Measurements from ENCODE around the gene MCC. TPM values are rescaled to one million over a fixed set of nuclear protein-coding genes. Genes with fewer than 3 reads are reported as not detected.
"Not testable (repeated sequence)": the region's sequence is repeated elsewhere in the genome, so short reads cannot be mapped to it uniquely, and the experiment has no call there.

The MCC gene
- polyA plus RNA-seq, 4 donors: 0.45 to 3.5 (median 1.6) TPM

DNA sequence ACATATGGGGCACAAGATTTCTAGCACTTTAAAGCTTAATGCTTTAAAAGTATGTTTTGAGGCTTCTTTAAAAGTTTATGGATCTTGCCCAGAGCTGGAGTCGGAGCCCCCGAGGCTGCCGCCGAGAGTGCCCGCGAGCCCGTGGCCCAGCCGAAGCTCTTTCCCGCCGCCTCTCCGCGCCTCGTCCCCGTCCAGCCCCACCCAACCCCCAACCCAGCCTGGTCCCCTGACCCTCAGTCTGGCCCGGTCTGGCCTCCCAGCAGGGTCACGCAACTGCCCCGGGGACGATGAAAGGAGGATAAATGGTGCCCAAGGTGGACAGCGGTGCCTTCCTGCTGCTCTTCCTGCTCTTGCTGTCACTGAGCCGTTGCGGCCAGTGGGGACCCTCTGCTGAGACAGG is 55.2 kb downstream of the MCC start:
- 92 to 95% (median 94%) methylated on average over 21 of the region's 21 CpGs for WGBS, 3 donors
- no peak for DNase-seq
- Histone ChIP-seq H3K4me3 (ENCODE audit: low read depth in 1 of 3, low read length in 3 of 3) (no peak overlapping the region), H3K36me3 (ENCODE audit: control insufficient read depth in 3 of 3, insufficient read depth in 2 of 3, low read depth in 1 of 3, low read length in 3 of 3) (no peaks in the 10 kb centered on the region), H3K9me3 (ENCODE audit: control insufficient read depth in 2 of 2, insufficient read depth in 1 of 2, low read depth in 1 of 2, low read length in 1 of 2) (no peaks in the 10 kb centered on the region), H3K4me1 (ENCODE audit: control insufficient read depth in 3 of 3, insufficient read depth in 2 of 3, low read depth in 1 of 3, low read length in 2 of 3) (no peaks in the 10 kb centered on the region), H3K27ac (ENCODE audit: low read depth in 1 of 3, low read length in 2 of 3) (no peak overlapping the region), H3K27me3 (ENCODE audit: control insufficient read depth in 3 of 3, insufficient read depth in 3 of 3, low read length in 3 of 3) (no peaks in the 10 kb centered on the region)
- no peak for FAIRE-seq

DNA sequence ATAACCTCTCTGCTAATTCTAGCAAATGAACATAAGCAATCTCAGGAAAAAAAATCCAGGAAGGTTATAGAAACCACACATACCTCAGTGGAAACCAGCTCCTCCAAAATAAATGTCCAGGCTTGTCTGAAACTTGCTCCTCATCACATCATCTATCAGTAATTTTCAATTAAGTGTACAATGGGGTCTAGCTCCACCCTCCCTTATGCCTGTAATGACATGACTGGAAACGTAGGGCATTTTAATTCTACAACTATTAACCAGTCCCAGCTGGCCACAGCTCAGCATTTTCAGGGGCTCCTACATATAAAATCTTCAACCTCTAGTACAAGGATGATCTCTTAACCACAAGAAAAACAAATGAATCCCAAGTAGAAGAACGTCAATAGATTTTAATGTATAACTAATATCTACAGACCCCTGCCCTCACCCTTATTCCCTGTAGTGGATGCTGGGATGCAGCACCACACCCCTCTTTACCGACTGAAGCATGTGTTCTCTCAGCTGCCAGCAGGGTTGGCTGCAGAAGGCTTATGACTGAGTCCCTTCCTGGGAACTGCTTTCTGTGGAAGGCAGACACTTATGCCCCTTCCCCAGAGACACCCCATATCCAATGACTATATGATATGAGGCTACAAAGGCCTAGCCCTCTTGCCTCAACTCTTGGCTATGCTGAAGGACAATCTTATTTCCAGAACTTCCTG is 60.2 kb downstream of the MCC start:
- Histone ChIP-seq H3K36me3 (ENCODE audit: control insufficient read depth in 3 of 3, insufficient read depth in 2 of 3, low read depth in 1 of 3, low read length in 3 of 3) (no peaks in the 10 kb centered on the region), H3K27me3 (ENCODE audit: control insufficient read depth in 3 of 3, insufficient read depth in 3 of 3, low read length in 3 of 3) (no peaks in the 10 kb centered on the region), H3K4me1 (ENCODE audit: control insufficient read depth in 3 of 3, insufficient read depth in 2 of 3, low read depth in 1 of 3, low read length in 2 of 3) (no peaks in the 10 kb centered on the region), H3K27ac (ENCODE audit: low read depth in 1 of 3, low read length in 2 of 3) (no peak overlapping the region), H3K4me3 (ENCODE audit: low read depth in 1 of 3, low read length in 3 of 3) (no peak overlapping the region), H3K9me3 (ENCODE audit: control insufficient read depth in 2 of 2, insufficient read depth in 1 of 2, low read depth in 1 of 2, low read length in 1 of 2) (no peaks in the 10 kb centered on the region)
- DNase-seq (no peak), FAIRE-seq (no peak)
- WGBS, 3 donors: 24 to 53% (median 38%) methylated on average over 3 of the region's 3 CpGs

DNA sequence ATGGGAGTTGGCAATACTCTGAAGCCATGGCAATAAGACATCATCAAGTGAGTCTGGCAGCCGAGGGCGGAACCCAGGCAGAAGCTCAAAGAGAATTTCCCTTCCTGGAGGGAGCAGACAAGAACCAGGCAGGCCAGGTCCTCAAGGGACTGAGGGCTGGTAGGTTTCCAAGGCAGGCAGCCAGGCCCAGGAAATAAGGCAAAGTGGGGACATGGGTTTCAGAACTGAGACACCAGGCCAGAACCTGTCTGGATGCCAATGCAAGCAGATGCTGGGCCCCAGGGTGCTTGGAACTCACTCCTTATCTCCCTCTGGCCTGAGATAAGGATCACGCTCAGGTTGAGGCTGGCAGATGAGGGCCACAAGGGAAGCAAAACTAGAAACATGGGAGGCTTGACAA is 62.3 kb downstream of the MCC start:
- DNase-seq (no peak), FAIRE-seq (no peak)
- Histone ChIP-seq H3K4me1 (ENCODE audit: control insufficient read depth in 3 of 3, insufficient read depth in 2 of 3, low read depth in 1 of 3, low read length in 2 of 3) (no peaks in the 10 kb centered on the region), H3K9me3 (ENCODE audit: control insufficient read depth in 2 of 2, insufficient read depth in 1 of 2, low read depth in 1 of 2, low read length in 1 of 2) (no peaks in the 10 kb centered on the region), H3K4me3 (ENCODE audit: low read depth in 1 of 3, low read length in 3 of 3) (no peak overlapping the region), H3K27me3 (ENCODE audit: control insufficient read depth in 3 of 3, insufficient read depth in 3 of 3, low read length in 3 of 3) (no peaks in the 10 kb centered on the region), H3K36me3 (ENCODE audit: control insufficient read depth in 3 of 3, insufficient read depth in 2 of 3, low read depth in 1 of 3, low read length in 3 of 3) (no peaks in the 10 kb centered on the region), H3K27ac (ENCODE audit: low read depth in 1 of 3, low read length in 2 of 3) (no peak overlapping the region)
- WGBS, 3 donors: 67 to 77% (median 73%) methylated on average over 3 of the region's 3 CpGs

DNA sequence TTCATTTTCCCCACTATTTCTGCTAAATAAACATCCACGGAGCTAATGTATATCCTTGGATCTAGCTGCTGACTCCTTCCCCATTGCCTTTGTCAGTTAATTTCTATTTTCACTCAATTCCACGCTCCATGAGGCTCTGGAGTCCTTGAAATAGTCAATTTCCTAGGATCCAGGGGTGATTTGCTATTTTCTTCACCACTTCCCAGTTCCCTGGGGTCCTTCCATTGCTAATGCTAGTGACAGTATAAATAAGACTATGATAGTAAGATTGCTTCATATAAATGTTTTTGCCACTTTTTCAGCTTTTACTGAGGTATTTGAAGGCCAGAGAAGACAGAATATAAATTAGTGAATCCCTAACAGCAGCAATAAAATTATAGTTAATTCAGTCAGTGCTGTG is 66.6 kb downstream of the MCC start:
- FAIRE-seq: no peak
- Histone ChIP-seq H3K36me3 (ENCODE audit: control insufficient read depth in 3 of 3, insufficient read depth in 2 of 3, low read depth in 1 of 3, low read length in 3 of 3) (no peaks in the 10 kb centered on the region), H3K27ac (ENCODE audit: low read depth in 1 of 3, low read length in 2 of 3) (no peak overlapping the region), H3K9me3 (ENCODE audit: control insufficient read depth in 2 of 2, insufficient read depth in 1 of 2, low read depth in 1 of 2, low read length in 1 of 2) (no peaks in the 10 kb centered on the region), H3K4me1 (ENCODE audit: control insufficient read depth in 3 of 3, insufficient read depth in 2 of 3, low read depth in 1 of 3, low read length in 2 of 3) (no peaks in the 10 kb centered on the region), H3K4me3 (ENCODE audit: low read depth in 1 of 3, low read length in 3 of 3) (no peak overlapping the region), H3K27me3 (ENCODE audit: control insufficient read depth in 3 of 3, insufficient read depth in 3 of 3, low read length in 3 of 3) (no peaks in the 10 kb centered on the region)
- no peak for DNase-seq
- 63 to 71% (median 65%) methylated on average over 2 of the region's 2 CpGs for WGBS, 3 donors

DNA sequence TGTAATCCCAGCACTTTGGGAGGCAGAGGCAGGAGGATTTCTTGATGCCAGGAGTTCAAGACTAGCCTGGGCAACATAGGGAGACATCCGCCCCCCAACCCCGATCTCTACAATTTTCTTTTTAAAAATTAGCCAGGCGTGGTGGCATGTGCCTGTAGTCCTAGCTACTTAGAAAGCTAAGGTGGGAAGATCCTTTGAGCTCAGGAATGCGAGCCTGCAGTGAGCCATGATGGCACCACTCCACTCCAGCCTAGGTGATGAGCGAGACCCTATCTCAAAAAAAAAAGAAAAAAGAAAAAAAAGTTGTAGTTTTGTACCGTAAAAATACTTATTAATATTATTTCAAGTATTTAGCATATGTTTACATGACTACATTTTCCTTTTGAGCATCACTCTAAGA is 82.7 kb downstream of the MCC start:
- H3K9me3 ChIP-seq (ENCODE audit: control insufficient read depth in 2 of 2, insufficient read depth in 1 of 2, low read depth in 1 of 2, low read length in 1 of 2): no peaks in the 10 kb centered on the region
- H3K27me3 ChIP-seq (ENCODE audit: control insufficient read depth in 3 of 3, insufficient read depth in 3 of 3, low read length in 3 of 3): no peaks in the 10 kb centered on the region
- 80 to 91% (median 82%) methylated on average over 6 of the region's 6 CpGs for WGBS, 3 donors
- H3K4me1 ChIP-seq (ENCODE audit: control insufficient read depth in 3 of 3, insufficient read depth in 2 of 3, low read depth in 1 of 3, low read length in 2 of 3): no peaks in the 10 kb centered on the region
- H3K4me3 ChIP-seq (ENCODE audit: low read depth in 1 of 3, low read length in 3 of 3): no peak overlapping the region
- H3K36me3 ChIP-seq (ENCODE audit: control insufficient read depth in 3 of 3, insufficient read depth in 2 of 3, low read depth in 1 of 3, low read length in 3 of 3): no peaks in the 10 kb centered on the region
- no peak overlapping the region for H3K27ac ChIP-seq (ENCODE audit: low read depth in 1 of 3, low read length in 2 of 3)
- no peak for DNase-seq
- no peak for FAIRE-seq

DNA sequence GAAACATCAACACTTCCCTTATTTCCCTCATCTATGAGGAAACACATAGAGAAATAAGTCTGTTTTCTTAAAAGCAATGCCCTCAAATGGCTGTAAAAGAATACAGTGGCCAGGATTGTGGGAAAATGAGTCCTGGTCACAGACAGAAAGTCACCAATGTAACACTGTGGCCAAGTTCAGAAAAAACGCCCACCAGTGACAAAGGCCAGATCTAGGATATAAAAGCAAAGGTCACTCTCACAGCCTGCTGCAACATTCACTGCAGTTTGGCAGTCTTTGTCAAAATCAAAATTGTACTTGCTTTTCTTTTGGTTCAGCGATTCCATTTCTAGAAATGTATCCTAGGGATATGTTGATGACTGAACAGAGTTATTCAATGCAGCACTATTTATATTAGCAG is 84.0 kb downstream of the MCC start:
- FAIRE-seq (no peak), DNase-seq (no peak)
- Histone ChIP-seq H3K9me3 (ENCODE audit: control insufficient read depth in 2 of 2, insufficient read depth in 1 of 2, low read depth in 1 of 2, low read length in 1 of 2) (no peaks in the 10 kb centered on the region), H3K4me1 (ENCODE audit: control insufficient read depth in 3 of 3, insufficient read depth in 2 of 3, low read depth in 1 of 3, low read length in 2 of 3) (no peaks in the 10 kb centered on the region), H3K36me3 (ENCODE audit: control insufficient read depth in 3 of 3, insufficient read depth in 2 of 3, low read depth in 1 of 3, low read length in 3 of 3) (no peaks in the 10 kb centered on the region), H3K27ac (ENCODE audit: low read depth in 1 of 3, low read length in 2 of 3) (no peak overlapping the region), H3K4me3 (ENCODE audit: low read depth in 1 of 3, low read length in 3 of 3) (no peak overlapping the region), H3K27me3 (ENCODE audit: control insufficient read depth in 3 of 3, insufficient read depth in 3 of 3, low read length in 3 of 3) (no peaks in the 10 kb centered on the region)
- WGBS, 3 donors: 48 to 60% (median 49%) methylated on average over 2 of the region's 2 CpGs

DNA sequence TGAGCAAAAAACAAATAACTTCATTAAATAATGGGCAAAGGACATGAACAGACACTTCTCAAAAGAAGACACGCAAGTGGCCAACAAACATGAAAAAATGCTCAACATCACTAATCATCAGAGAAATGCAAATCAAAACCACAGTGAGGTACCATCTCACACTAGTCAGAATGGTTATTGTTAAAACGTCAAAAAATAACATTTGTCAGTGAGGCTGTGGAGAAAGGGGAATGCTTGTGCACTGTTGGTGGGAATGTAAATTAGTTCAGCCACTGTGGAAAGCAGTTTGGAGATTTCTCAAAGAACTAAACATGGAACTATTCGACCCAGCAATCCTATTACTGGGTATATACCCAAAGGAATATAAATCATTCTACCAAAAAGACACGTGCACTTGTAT is 90.3 kb downstream of the MCC start:
- H3K36me3 ChIP-seq (ENCODE audit: control insufficient read depth in 3 of 3, insufficient read depth in 2 of 3, low read depth in 1 of 3, low read length in 3 of 3); H3K27me3 ChIP-seq (ENCODE audit: control insufficient read depth in 3 of 3, insufficient read depth in 3 of 3, low read length in 3 of 3); FAIRE-seq; H3K4me3 ChIP-seq (ENCODE audit: low read depth in 1 of 3, low read length in 3 of 3); H3K27ac ChIP-seq (ENCODE audit: low read depth in 1 of 3, low read length in 2 of 3); DNase-seq; H3K4me1 ChIP-seq (ENCODE audit: control insufficient read depth in 3 of 3, insufficient read depth in 2 of 3, low read depth in 1 of 3, low read length in 2 of 3); H3K9me3 ChIP-seq (ENCODE audit: control insufficient read depth in 2 of 2, insufficient read depth in 1 of 2, low read depth in 1 of 2, low read length in 1 of 2): not testable (repeated sequence)
- 72 to 81% (median 79%) methylated on average over 4 of the region's 4 CpGs for WGBS, 3 donors

DNA sequence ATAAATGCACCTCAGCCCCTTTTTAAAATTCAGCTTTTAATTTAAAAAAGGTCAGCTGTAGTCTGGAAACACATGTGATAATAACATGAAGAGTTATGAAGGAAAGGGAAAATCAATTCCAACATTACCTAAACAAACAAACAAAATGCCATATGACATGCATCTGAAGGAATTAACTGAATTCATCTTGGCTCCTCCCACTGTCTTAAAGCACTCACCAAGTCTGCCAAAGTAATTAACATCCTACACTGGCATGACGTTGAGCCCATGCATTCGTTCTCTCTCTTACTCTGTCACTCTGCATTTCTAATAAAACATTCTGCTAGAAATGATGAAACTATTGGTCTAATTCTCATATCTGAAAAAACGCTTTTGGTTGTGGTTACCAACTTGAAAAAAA is 91.2 kb downstream of the MCC start:
- Histone ChIP-seq H3K9me3 (ENCODE audit: control insufficient read depth in 2 of 2, insufficient read depth in 1 of 2, low read depth in 1 of 2, low read length in 1 of 2) (no peaks in the 10 kb centered on the region), H3K27ac (ENCODE audit: low read depth in 1 of 3, low read length in 2 of 3) (no peak overlapping the region), H3K27me3 (ENCODE audit: control insufficient read depth in 3 of 3, insufficient read depth in 3 of 3, low read length in 3 of 3) (no peaks in the 10 kb centered on the region), H3K4me1 (ENCODE audit: control insufficient read depth in 3 of 3, insufficient read depth in 2 of 3, low read depth in 1 of 3, low read length in 2 of 3) (no peaks in the 10 kb centered on the region), H3K4me3 (ENCODE audit: low read depth in 1 of 3, low read length in 3 of 3) (no peak overlapping the region), H3K36me3 (ENCODE audit: control insufficient read depth in 3 of 3, insufficient read depth in 2 of 3, low read depth in 1 of 3, low read length in 3 of 3) (no peaks in the 10 kb centered on the region)
- DNase-seq: no peak
- no peak for FAIRE-seq
- 64 to 78% (median 72%) methylated on average over 3 of the region's 3 CpGs for WGBS, 3 donors

DNA sequence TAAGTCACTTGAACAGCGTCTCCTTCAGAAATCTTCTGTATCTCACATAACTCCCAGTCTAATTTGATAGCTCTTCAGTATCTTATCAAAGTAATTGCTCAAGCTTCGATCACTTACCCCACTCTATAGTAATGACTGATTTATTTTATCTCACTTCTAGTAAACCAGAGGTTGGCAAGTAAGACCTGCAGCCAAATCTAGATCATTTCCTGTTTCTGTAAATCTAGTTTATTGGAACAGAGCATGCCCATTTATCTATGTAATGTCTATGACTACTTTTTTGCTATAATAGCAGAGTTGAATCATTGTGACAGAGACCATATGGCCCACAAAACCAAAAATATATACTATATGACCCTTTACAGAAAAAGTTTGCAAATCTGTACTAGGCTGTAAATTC is 93.6 kb downstream of the MCC start:
- no peaks in the 10 kb centered on the region for H3K27me3 ChIP-seq (ENCODE audit: control insufficient read depth in 3 of 3, insufficient read depth in 3 of 3, low read length in 3 of 3)
- H3K4me3 ChIP-seq (ENCODE audit: low read depth in 1 of 3, low read length in 3 of 3): no peak overlapping the region
- WGBS, 3 donors: 35 to 67% (median 38%) methylated on average over 2 of the region's 2 CpGs
- H3K36me3 ChIP-seq (ENCODE audit: control insufficient read depth in 3 of 3, insufficient read depth in 2 of 3, low read depth in 1 of 3, low read length in 3 of 3): no peaks in the 10 kb centered on the region
- no peaks in the 10 kb centered on the region for H3K9me3 ChIP-seq (ENCODE audit: control insufficient read depth in 2 of 2, insufficient read depth in 1 of 2, low read depth in 1 of 2, low read length in 1 of 2)
- H3K4me1 ChIP-seq (ENCODE audit: control insufficient read depth in 3 of 3, insufficient read depth in 2 of 3, low read depth in 1 of 3, low read length in 2 of 3): no peaks in the 10 kb centered on the region
- no peak for DNase-seq
- no peak for FAIRE-seq
- no peak overlapping the region for H3K27ac ChIP-seq (ENCODE audit: low read depth in 1 of 3, low read length in 2 of 3)

All from small intestine (tissue), 7 donors.